ENCODE results near the gene KLLN. TPM values are rescaled to one million over a fixed set of nuclear protein-coding genes. Genes with fewer than 3 reads are reported as not detected.
"Not testable (repeated sequence)": the region's sequence is repeated elsewhere in the genome, so short reads cannot be mapped to it uniquely, and the experiment has no call there.

The KLLN gene
- total and polyA plus RNA-seq, 9 of the 15 experiments (the other 6 are each of a cell fraction or from before 2014, with no cell fraction given): 0.07 to 0.40 (median 0.25) TPM

- TF ChIP-seq SPI1 (IDR thresholded peaks at IDR 0.05; ENCODE audit: borderline replicate concordance, low read depth, low read length): 0 out of 2 replicates have a peak, but pooled peaks have one; percentile 2
Measured at GRCh38 chr10:87860156-87860795, 3.1 kb downstream of the KLLN start (continued).

GRCh38 chr10:87855665-87856064, 7.7 kb downstream of the KLLN start:
- intact Hi-C loops (cut with micrococcal nuclease); H4K20me1 ChIP-seq (replicated peaks; ENCODE audit: control insufficient read depth, insufficient read depth, low read length); DNase-seq (ENCODE audit: extremely low read depth in 1 of 4, low spot score in 3 of 4); H3K9me3 ChIP-seq (replicated peaks; ENCODE audit: control insufficient read depth, insufficient read depth, low read depth, low read length); H3K9ac ChIP-seq (ENCODE audit: insufficient read depth in 1 of 2, low read depth in 2 of 2, low read length in 2 of 2); FAIRE-seq; BruUV-seq (replicated peaks); CTCF ChIA-PET (ENCODE audit: low intra/inter-chr PET ratio); ATAC-seq; H2AFZ ChIP-seq (ENCODE audit: low read depth, low read length); H3K79me2 ChIP-seq (ENCODE audit: control insufficient read depth, insufficient read depth, low read length); POLR2A ChIA-PET; H3K9me1 ChIP-seq (ENCODE audit: control insufficient read depth, insufficient read depth, low read length); H3K4me2 ChIP-seq (ENCODE audit: insufficient read depth, low read length); H3K4me1 ChIP-seq (replicated peaks in 1 of 2; ENCODE audit: control insufficient read depth in 2 of 2, insufficient read depth in 2 of 2, low read length in 2 of 2); H3K27me3 ChIP-seq (ENCODE audit: control insufficient read depth in 2 of 2, insufficient read depth in 2 of 2, low read length in 2 of 2); H3K27ac ChIP-seq (ENCODE audit: extremely low read depth, low read depth, low read length); H3K36me3 ChIP-seq (ENCODE audit: control insufficient read depth, insufficient read depth, low read length); H3K4me3 ChIP-seq: not testable (repeated sequence)
- TF ChIP-seq AFF1 (IDR thresholded peaks at IDR 0.05; ENCODE audit: low read depth in 1 of 2, partially characterized antibody in 2 of 2): peak in 1 of 2 experiments; percentile 48
- in situ Hi-C loops (cut with MboI): loop anchor here (25.0 kb wide), 1 partner anchor 232 kb away; no protein-coding TSS in a partner anchor
- WGBS (ENCODE audit: insufficient coverage, low coverage, missing lambda C conversion rate): 8% methylated on average over 3 of the region's 4 CpGs
